ENCODE data around the gene ERCC8.
"Not testable (repeated sequence)": the region's sequence is repeated elsewhere in the genome, so short reads cannot be mapped to it uniquely, and the experiment has no call there.

The ERCC8 gene

DNA sequence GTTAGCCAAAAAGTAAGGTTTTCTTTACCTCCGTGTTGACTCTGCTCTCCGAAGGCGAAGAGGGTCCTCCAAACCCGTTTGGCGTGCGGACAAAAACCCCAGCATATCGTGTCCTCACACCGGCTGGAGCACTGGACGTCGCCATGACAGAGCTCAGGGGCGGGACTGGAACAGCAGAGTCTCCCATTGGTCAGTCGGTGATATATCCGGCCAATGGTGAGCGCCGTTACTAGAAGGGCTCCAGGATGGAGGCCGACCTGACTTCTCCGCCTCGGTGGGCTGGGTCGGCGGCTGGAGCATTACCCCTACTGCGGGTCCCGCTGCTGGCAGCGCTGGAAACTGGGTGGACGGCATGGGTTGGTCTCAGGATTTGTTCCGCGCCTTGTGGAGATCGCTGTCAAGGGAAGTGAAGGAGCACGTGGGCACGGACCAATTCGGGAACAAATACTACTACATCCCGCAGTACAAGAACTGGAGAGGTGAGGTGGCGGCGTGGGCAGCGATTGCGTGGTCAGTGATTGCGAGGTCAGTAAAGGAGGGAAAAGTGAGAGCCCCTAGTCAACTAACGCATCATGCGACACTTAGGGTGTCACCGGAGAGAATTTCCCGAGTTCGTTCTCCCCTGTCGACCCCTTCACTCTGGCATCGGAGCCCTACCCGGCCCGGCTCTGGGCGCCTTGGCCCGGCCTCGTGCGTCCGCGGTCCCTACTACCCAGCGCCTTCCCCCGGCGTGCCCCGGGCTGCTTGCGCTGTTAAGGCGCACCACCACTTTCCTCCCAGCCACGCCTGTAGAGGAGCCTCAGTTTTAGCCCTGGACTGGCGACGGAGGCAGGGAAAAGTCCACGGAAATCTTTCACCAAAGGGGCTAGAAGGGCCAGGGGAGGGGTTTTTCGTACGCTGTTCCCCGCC, at the start of gene ERCC8, which contains the start of gene NDUFAF2:
TSS of gene ERCC8 (minus strand) at position 167 of the 909 bp plus-strand sequence. CDS start at position 105, 62 bp downstream.
TSS of gene NDUFAF2 (plus strand) at position 302 of the 909 bp plus-strand sequence. CDS start at position 353, 51 bp downstream.
- H3K4me1 ChIP-seq (ENCODE audit: control insufficient read depth, insufficient read depth, low read length) = no peaks in the 10 kb centered on the region
- WGBS (ENCODE audit: insufficient coverage, insufficient read length) = no CpG with 5 or more reads among the region's 64 CpGs
- H3K36me3 ChIP-seq (ENCODE audit: control insufficient read depth, insufficient read depth, low read length) = no peaks in the 10 kb centered on the region
- no peaks in the 10 kb centered on the region for H3K9me3 ChIP-seq (ENCODE audit: control insufficient read depth, insufficient read depth, low read length)
- no peaks in the 10 kb centered on the region for H3K27me3 ChIP-seq (ENCODE audit: control insufficient read depth, insufficient read depth, low read length)
- peak; percentile 83 for DNase-seq (ENCODE audit: low read depth, low spot score)
- peak within 1 kb of the TSS; percentile 96 for H3K4me3 ChIP-seq (ENCODE audit: low read length)
- no peak within 1 kb of the TSS for H3K27ac ChIP-seq (ENCODE audit: low read length)

DNA sequence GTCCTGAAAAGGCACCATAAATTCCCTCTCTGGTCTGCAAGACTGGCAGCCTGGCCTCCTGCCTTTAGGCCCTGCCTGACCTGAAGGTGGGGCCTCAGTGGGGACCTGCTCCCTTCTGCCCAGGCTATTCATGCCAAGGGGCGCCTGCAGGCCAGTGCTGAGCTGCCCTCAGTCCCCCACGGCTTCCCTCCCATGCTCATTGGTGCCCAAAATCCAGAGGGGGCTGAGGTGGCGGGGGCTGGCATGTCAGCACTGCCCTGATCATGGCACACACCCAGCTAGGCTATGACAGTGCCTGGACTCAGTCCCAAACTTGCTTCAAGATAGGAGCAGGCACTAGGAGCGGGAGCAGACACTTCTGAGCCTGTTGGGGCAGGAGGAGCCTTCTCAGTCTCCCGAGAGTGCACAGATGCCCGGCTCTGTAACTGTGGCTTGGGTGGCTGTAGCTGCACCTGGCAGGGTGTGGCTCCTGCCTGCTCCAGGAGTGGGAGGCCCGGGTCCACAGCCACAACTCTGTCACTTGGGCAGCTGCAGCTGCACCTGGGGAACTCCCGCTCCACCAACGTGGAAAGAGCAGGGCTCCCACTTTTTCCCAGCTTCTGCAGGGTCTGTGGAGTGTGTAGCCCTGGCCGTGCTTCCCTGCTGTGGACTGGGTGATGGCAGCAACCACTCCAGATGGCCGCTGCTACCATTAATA, 49.2 kb upstream of the ERCC8 start:
- no peak for DNase-seq (ENCODE audit: low read depth, low spot score)
- Histone ChIP-seq H3K9me3 (ENCODE audit: control insufficient read depth, insufficient read depth, low read length) (0 out of 2 replicates have a peak, but pooled peaks cover 1% of the 10 kb centered on the region), H3K4me1 (ENCODE audit: control insufficient read depth, insufficient read depth, low read length) (no peaks in the 10 kb centered on the region), H3K4me3 (ENCODE audit: low read length) (no peak overlapping the region), H3K27ac (ENCODE audit: low read length) (no peak overlapping the region), H3K36me3 (ENCODE audit: control insufficient read depth, insufficient read depth, low read length) (peaks cover 5% of the 10 kb centered on the region), H3K27me3 (ENCODE audit: control insufficient read depth, insufficient read depth, low read length) (no peaks in the 10 kb centered on the region)
- WGBS (ENCODE audit: insufficient coverage, insufficient read length) = no CpG with 5 or more reads among the region's 11 CpGs

- Histone ChIP-seq H3K27me3 (ENCODE audit: control insufficient read depth, insufficient read depth, low read length) (no peaks in the 10 kb centered on the region), H3K27ac (ENCODE audit: low read length) (no peak overlapping the region), H3K9me3 (ENCODE audit: control insufficient read depth, insufficient read depth, low read length) (0 out of 2 replicates have a peak, but pooled peaks cover 1% of the 10 kb centered on the region), H3K36me3 (ENCODE audit: control insufficient read depth, insufficient read depth, low read length) (peaks cover 5% of the 10 kb centered on the region), H3K4me3 (ENCODE audit: low read length) (no peak overlapping the region), H3K4me1 (ENCODE audit: control insufficient read depth, insufficient read depth, low read length) (no peaks in the 10 kb centered on the region)
- no peak for DNase-seq (ENCODE audit: low read depth, low spot score)
- no CpG with 5 or more reads among the region's 2 CpGs for WGBS (ENCODE audit: insufficient coverage, insufficient read length)
Measured at GRCh38 chr5:60993425-60993824, 48.6 kb upstream of the ERCC8 start.

DNA sequence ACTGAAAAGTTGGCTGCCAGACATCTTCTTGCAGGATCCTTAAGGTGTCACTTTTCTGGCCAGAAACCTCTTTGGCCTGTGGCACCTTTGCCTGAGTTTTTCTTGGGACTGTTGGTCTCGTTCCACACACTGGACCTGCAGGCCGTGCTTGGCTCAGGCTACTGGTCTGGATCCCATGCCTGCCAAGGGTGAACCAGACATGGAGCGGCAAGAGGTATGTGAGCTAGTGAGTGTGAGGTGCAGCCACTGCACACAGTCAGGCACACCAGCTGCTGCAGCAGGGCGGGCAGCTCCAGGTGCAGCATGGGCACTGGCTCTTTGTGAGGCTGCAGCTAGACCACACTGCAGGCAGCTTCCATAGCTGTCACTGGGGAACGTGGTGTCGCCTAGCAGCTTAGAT, 48.0 kb upstream of the ERCC8 start:
- H3K36me3 ChIP-seq (ENCODE audit: control insufficient read depth, insufficient read depth, low read length) = peaks cover 5% of the 10 kb centered on the region
- no peak overlapping the region for H3K27ac ChIP-seq (ENCODE audit: low read length)
- no CpG with 5 or more reads among the region's 6 CpGs for WGBS (ENCODE audit: insufficient coverage, insufficient read length)
- H3K9me3 ChIP-seq (ENCODE audit: control insufficient read depth, insufficient read depth, low read length) = 0 out of 2 replicates have a peak, but pooled peaks cover 1% of the 10 kb centered on the region
- DNase-seq (ENCODE audit: low read depth, low spot score) = no peak
- no peaks in the 10 kb centered on the region for H3K4me1 ChIP-seq (ENCODE audit: control insufficient read depth, insufficient read depth, low read length)
- no peak overlapping the region for H3K4me3 ChIP-seq (ENCODE audit: low read length)
- H3K27me3 ChIP-seq (ENCODE audit: control insufficient read depth, insufficient read depth, low read length) = no peaks in the 10 kb centered on the region

GRCh38 chr5:60989790-60990189, 44.9 kb upstream of the ERCC8 start:
- no CpG with 5 or more reads among the region's 4 CpGs for WGBS (ENCODE audit: insufficient coverage, insufficient read length)
- Histone ChIP-seq H3K27ac (ENCODE audit: low read length) (no peak overlapping the region), H3K27me3 (ENCODE audit: control insufficient read depth, insufficient read depth, low read length) (no peaks in the 10 kb centered on the region), H3K36me3 (ENCODE audit: control insufficient read depth, insufficient read depth, low read length) (peaks cover 5% of the 10 kb centered on the region), H3K4me3 (ENCODE audit: low read length) (no peak overlapping the region), H3K9me3 (ENCODE audit: control insufficient read depth, insufficient read depth, low read length) (0 out of 2 replicates have a peak, but pooled peaks cover 1% of the 10 kb centered on the region), H3K4me1 (ENCODE audit: control insufficient read depth, insufficient read depth, low read length) (no peaks in the 10 kb centered on the region)
- DNase-seq (ENCODE audit: low read depth, low spot score) = no peak

DNA sequence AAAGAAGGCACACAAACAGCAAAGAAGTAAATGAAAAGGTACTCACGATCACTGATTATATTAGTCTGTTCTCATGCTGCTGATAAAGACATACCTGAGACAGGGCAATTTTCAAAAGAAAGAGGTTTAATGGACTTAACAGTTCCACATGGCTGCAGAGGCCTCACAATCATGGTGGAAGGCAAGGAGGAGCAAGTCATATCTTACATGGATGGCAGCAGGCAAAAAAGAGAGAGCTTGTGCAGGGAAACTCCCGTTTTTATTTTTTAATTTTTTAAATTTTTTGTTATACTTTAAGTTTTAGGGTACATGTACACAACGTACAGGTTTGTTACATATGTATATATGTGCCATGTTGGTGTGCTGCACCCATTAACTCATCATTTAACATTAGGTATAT, 37.3 kb upstream of the ERCC8 start:
- not testable (repeated sequence) for H3K9me3 ChIP-seq (ENCODE audit: control insufficient read depth, insufficient read depth, low read length); H3K36me3 ChIP-seq (ENCODE audit: control insufficient read depth, insufficient read depth, low read length); DNase-seq (ENCODE audit: low read depth, low spot score); H3K4me1 ChIP-seq (ENCODE audit: control insufficient read depth, insufficient read depth, low read length); H3K4me3 ChIP-seq (ENCODE audit: low read length); H3K27ac ChIP-seq (ENCODE audit: low read length); H3K27me3 ChIP-seq (ENCODE audit: control insufficient read depth, insufficient read depth, low read length)
- WGBS (ENCODE audit: insufficient coverage, insufficient read length) = no CpG with 5 or more reads among the region's 3 CpGs

DNA sequence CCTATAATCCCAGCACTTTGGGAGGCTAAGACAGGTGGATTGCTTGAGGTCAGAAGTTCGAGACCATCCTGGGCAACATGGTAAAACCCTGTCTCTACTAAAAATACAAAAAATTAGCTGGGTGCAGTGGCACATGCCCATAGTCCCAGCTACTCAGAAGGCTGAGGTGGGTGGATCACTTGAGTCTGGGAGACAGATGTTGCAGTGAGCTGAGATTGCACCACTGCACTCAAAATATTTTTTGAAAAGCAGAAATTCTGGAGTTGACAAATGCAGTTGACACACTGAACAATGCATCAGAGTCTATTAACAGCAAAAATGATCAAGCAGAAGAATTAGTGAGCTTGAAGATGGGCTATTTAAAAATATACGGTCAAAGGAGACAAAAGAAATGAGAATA, 35.6 kb upstream of the ERCC8 start:
- Histone ChIP-seq H3K27ac (ENCODE audit: low read length) (no peak overlapping the region), H3K36me3 (ENCODE audit: control insufficient read depth, insufficient read depth, low read length) (no peaks in the 10 kb centered on the region), H3K4me3 (ENCODE audit: low read length) (no peak overlapping the region), H3K4me1 (ENCODE audit: control insufficient read depth, insufficient read depth, low read length) (no peaks in the 10 kb centered on the region), H3K9me3 (ENCODE audit: control insufficient read depth, insufficient read depth, low read length) (no peaks in the 10 kb centered on the region), H3K27me3 (ENCODE audit: control insufficient read depth, insufficient read depth, low read length) (no peaks in the 10 kb centered on the region)
- no peak for DNase-seq (ENCODE audit: low read depth, low spot score)
- WGBS (ENCODE audit: insufficient coverage, insufficient read length) = 82% methylated on average over 1 of the region's 2 CpGs

DNA sequence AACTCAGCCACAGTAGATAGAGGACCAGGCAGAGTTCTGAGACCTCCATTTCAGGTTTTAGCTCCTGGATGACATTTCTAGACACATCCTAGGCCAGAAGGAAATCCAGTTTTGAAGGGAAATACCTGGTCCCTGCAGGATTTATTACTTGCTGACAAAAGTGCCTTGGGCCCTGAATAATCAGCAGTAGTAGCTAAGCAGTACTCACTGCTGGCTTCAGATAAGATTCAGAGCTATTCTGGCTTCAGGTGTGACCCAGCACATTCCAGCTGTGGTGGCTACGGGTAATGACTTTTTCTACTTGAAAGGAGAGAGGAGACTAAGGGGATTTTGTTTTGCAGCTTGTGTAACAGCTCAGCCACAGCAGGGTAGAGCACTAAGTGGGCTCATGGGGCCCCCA, 34.1 kb upstream of the ERCC8 start:
- Histone ChIP-seq H3K27me3 (ENCODE audit: control insufficient read depth, insufficient read depth, low read length) (no peaks in the 10 kb centered on the region), H3K36me3 (ENCODE audit: control insufficient read depth, insufficient read depth, low read length) (no peaks in the 10 kb centered on the region), H3K9me3 (ENCODE audit: control insufficient read depth, insufficient read depth, low read length) (no peaks in the 10 kb centered on the region), H3K4me3 (ENCODE audit: low read length) (no peak overlapping the region), H3K27ac (ENCODE audit: low read length) (no peak overlapping the region), H3K4me1 (ENCODE audit: control insufficient read depth, insufficient read depth, low read length) (no peaks in the 10 kb centered on the region)
- no CpG with 5 or more reads among the region's 1 CpG for WGBS (ENCODE audit: insufficient coverage, insufficient read length)
- no peak for DNase-seq (ENCODE audit: low read depth, low spot score)

DNA sequence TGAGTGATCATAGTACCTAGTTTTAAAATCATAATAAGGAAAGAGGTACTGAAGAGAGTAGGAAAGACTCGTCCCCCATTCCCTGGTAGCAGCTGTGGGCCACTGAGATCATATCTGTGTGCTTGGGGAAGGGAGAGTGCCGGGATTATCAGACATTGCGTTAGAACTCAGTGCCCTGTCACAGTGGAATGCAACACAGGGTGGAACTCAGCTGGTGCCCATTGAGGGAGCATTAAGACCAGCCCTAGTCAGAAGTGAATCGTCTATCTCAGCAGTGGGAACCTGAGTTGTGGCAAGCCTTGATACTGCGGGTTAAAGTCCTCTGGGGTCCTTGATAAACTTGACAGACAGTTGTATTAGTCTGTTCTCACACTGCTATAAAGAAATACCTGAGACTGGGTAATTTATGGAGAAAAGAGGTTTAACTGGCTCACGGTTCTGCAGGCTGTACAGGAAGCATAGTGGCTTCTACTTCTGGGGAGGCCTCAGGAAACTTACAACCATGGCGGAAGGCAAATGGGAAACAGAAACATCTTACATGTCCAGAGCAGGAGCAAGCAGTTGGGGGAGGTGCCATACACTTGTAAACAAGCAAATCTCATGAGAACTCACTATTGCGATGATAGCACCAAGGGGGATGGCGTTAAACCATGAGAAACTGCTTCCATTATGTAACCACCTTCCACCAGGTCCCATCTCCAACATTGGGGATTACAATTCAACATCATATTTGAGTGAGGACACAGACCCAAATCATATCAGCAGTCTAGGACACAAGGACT, 33.3 kb upstream of the ERCC8 start:
- Histone ChIP-seq H3K27ac (ENCODE audit: low read length) (no peak overlapping the region), H3K4me3 (ENCODE audit: low read length) (no peak overlapping the region), H3K9me3 (ENCODE audit: control insufficient read depth, insufficient read depth, low read length) (no peaks in the 10 kb centered on the region), H3K36me3 (ENCODE audit: control insufficient read depth, insufficient read depth, low read length) (no peaks in the 10 kb centered on the region), H3K27me3 (ENCODE audit: control insufficient read depth, insufficient read depth, low read length) (no peaks in the 10 kb centered on the region), H3K4me1 (ENCODE audit: control insufficient read depth, insufficient read depth, low read length) (no peaks in the 10 kb centered on the region)
- WGBS (ENCODE audit: insufficient coverage, insufficient read length) = no CpG with 5 or more reads among the region's 9 CpGs
- DNase-seq (ENCODE audit: low read depth, low spot score) = no peak

DNA sequence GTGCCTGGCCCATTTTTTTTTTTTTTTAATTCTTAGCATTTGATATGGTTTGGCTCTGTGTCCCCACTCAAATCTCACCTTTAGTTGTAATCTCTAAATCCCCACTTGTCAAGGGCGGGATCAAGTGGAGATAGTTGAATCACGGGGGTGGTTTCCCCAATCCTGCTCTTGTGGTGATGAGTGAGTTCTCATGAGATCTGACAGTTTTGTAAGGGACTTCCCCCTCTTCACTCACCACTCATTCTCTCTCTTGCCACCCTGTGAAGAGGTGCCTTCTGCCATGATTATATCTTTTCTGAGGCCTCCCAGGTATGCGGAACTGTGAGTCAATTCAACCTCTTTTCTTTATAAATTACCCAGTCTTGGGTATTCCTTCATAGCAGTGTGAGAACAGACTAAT, 27.4 kb upstream of the ERCC8 start:
- no peak for DNase-seq (ENCODE audit: low read depth, low spot score)
- no peaks in the 10 kb centered on the region for H3K9me3 ChIP-seq (ENCODE audit: control insufficient read depth, insufficient read depth, low read length)
- H3K27ac ChIP-seq (ENCODE audit: low read length) = no peak overlapping the region
- WGBS (ENCODE audit: insufficient coverage, insufficient read length) = no CpG with 5 or more reads among the region's 3 CpGs
- no peaks in the 10 kb centered on the region for H3K36me3 ChIP-seq (ENCODE audit: control insufficient read depth, insufficient read depth, low read length)
- H3K27me3 ChIP-seq (ENCODE audit: control insufficient read depth, insufficient read depth, low read length) = no peaks in the 10 kb centered on the region
- no peak overlapping the region for H3K4me3 ChIP-seq (ENCODE audit: low read length)
- H3K4me1 ChIP-seq (ENCODE audit: control insufficient read depth, insufficient read depth, low read length) = no peaks in the 10 kb centered on the region
